GM12801 (cell line): ENCODE data around the gene TAGLN3.

Experiments used
- TF ChIP-seq, protein P1 (sequence below): IDR thresholded peaks from one replicate; pipeline ENCODE4 v1.5.1; 2011; ENCODE audit warnings: control low read depth; ENCODE audit not compliant: insufficient read length; ENCODE audit errors: extremely low read depth

Gene TAGLN3

DNA sequence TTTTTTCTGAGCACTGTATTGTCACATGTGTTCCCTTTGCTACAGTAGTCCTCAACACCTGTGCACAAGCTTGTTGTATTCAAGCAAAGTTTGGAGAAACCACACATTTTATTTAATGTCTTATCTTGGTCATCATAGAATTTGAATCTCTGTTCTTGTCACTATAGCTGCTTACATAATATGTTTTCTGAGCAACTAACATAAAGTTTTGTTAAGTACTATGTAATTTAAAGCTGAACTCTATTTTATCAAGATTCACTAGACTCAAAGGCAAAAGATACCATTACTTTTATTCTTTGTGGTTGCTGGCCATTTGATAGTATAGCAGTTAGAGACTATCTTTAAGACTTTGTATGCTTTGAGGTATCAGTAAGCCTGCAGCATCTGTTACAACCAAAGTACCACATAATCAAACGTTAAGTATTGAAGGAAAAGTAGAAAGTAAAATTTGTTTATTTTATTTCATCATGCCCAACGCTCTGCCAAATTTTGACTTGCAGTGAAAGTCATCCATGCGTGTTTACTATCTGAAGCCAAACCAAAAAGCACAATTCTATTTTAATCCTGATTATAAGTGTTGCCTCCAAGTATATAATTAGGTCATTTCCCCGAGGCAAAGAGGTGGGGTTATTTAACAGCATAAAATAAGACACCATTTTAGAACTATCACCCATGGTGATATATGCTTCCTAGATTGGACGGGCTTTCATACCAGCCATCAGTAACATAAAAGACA lies 30.2 kb upstream of the TAGLN3 start:
- TF ChIP-seq, protein P1, sequence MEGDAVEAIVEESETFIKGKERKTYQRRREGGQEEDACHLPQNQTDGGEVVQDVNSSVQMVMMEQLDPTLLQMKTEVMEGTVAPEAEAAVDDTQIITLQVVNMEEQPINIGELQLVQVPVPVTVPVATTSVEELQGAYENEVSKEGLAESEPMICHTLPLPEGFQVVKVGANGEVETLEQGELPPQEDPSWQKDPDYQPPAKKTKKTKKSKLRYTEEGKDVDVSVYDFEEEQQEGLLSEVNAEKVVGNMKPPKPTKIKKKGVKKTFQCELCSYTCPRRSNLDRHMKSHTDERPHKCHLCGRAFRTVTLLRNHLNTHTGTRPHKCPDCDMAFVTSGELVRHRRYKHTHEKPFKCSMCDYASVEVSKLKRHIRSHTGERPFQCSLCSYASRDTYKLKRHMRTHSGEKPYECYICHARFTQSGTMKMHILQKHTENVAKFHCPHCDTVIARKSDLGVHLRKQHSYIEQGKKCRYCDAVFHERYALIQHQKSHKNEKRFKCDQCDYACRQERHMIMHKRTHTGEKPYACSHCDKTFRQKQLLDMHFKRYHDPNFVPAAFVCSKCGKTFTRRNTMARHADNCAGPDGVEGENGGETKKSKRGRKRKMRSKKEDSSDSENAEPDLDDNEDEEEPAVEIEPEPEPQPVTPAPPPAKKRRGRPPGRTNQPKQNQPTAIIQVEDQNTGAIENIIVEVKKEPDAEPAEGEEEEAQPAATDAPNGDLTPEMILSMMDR, result no peak

DNA sequence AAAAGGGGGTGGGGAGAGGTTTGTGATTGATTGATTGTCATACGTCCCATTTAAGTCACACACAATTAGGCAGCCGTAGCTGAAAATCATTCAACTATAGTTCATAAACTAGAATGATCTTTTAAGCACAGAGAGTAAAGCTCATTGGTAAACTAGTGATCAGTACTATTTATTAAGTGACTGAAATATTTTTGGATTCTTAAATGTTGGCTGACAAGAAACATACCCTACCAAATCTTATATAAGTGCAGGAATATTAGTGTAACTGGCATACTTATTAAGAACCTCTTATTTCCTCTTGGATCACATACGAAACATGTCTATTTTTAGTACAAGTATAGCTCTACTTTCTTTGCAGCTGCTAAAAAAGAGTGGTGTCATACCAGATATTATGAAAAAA lies 28.3 kb upstream of the TAGLN3 start:
- TF ChIP-seq, protein P1, result no peak

- TF ChIP-seq, protein P1, result no peak
Measured at GRCh38 chr3:111971533-111972130, 27.1 kb upstream of the TAGLN3 start.

GRCh38 chr3:111972891-111973290 lies 25.8 kb upstream of the TAGLN3 start:
- TF ChIP-seq, protein P1, result no peak

DNA sequence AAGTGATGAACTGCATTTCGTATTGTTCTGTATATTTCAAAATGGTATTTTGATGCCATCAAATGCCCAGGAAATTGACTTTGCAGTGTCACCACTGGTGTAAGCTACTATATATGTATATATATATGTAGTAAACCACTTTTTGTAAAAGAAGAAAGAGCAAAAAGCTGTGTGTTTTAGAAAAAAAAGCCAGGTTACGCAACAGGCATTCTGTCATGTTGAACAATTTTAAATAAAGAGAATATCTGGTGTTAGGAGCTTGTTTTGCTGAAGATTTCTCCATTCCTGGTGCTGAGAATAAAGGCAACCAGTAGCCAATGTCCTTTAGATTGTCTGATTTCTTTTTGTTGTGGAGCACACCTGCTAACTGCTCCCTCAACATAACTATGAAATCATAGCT lies 23.6 kb upstream of the TAGLN3 start:
- TF ChIP-seq, protein P1, result no peak

GRCh38 chr3:111976254-111976653 lies 22.5 kb upstream of the TAGLN3 start:
- TF ChIP-seq, protein P1, result no peak

DNA sequence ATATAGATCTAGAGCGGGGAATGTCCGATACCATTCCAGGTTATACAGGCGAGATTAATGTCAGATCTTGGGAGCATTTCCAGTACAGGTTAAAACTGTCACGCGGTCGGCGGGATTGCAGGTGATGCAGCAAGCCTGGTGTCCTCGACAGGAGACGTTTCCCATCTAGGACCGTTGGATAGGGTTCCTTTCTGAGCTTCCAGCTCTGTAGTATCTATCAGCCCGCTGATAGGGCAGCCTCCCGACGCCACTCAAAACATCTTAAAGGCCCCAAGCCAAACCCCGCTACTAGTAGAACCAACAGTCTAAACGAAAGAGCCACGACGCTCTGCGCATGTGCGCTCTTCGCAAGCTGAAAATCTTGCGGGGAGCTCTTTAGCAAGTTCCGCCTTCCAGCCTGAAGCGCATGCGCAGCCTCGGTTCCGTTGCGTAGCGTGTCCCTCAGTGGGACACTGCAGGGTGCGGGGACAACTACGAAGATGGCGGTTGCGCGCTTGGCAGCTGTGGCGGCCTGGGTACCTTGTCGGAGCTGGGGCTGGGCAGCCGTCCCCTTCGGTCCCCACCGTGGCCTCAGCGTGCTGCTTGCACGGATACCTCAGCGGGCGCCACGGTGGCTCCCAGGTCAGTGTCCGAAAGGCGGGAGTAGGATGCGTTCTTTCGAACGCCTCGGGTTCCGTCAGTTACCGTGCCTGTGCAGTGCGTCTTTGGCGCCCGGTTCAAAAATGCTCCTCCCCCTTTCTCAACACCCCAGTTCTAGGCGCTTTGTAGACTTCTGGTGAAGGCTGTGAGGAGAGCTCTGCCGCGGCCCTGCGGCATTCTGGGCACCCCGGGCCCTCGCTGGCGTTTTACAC lies 19.9 kb upstream of the TAGLN3 start, which contains the start of gene ABHD10:
Gene ABHD10, plus strand, starts transcription at position 444 of the 851 bp plus-strand sequence. Its CDS starts 36 bp downstream, at position 480.
- TF ChIP-seq, protein P1, result no peak
